Activated CD4-positive, alpha-beta T cell treated with anti-CD3 and anti-CD28 coated beads for 36 hours (primary cell): ENCODE measurements around the gene NOC2L. TPM values are rescaled to one million over a fixed set of nuclear protein-coding genes. Genes with fewer than 3 reads are reported as not detected.

ENCODE experiments used
- ATAC-seq: fragments of 200-7000 bp; cut with Tn5 transposase; one replicate; pipeline ENCODE4 v1.10.0; 2021; ENCODE audit warnings: mild to moderate bottlenecking, moderate library complexity
- CTCF ChIA-PET: fragments of 350-600 bp; sonication (Branson Sonifier 250); formaldehyde crosslinking; loops from one replicate; lab custom pipeline; 2021; ENCODE audit warnings: antibody characterized with exemption; lab: Charles Lee
- POLR2A ChIA-PET: fragments of 350-600 bp; sonication (Branson Sonifier 250); formaldehyde crosslinking; loops from one replicate; lab custom pipeline; 2021; ENCODE audit warnings: antibody characterized with exemption, inconsistent platforms; lab: Charles Lee
- DNase-seq: peaks from one replicate; pipeline ENCODE4 v3.0.0-alpha.2; 2020
- H3K27ac Mint-ChIP-seq: one replicate; pipeline ENCODE4 v1.8.0; 2021; ENCODE audit warnings: mixed read lengths
- H3K27me3 Mint-ChIP-seq: one replicate; pipeline ENCODE4 v1.8.0; 2021; ENCODE audit warnings: mixed read lengths
- H3K36me3 Mint-ChIP-seq: one replicate; pipeline ENCODE4 v1.8.0; 2021; ENCODE audit warnings: low read depth, mixed read lengths
- H3K4me1 Mint-ChIP-seq: one replicate; pipeline ENCODE4 v1.8.0; 2021; ENCODE audit warnings: mixed read lengths
- H3K4me3 Mint-ChIP-seq: one replicate; pipeline ENCODE4 v1.8.0; 2021; ENCODE audit warnings: mild to moderate bottlenecking, moderate library complexity, mixed read lengths
- H3K9me3 Mint-ChIP-seq: one replicate; pipeline ENCODE4 v1.8.0; 2021; ENCODE audit warnings: low read depth, mixed read lengths
- intact Hi-C, 2 experiments: fragments of 100-400 bp; cut with DNase I in 1 of 2; cut with micrococcal nuclease in 1 of 2; formaldehyde crosslinking; loops; one replicate each; pipeline versions ENCODE4 v1.14.2 to v1.15.1; 2022 to 2024; cut with DNase I, micrococcal nuclease
- total RNA-seq, 2 experiments: library from RNA; stranded (reverse); gene quantifications; one replicate each; pipeline ENCODE4 v1.2.3, GENCODE V29; 2021

Gene NOC2L
- total RNA-seq, 2 experiments from 2014 or later: 112 to 134 TPM

DNA sequence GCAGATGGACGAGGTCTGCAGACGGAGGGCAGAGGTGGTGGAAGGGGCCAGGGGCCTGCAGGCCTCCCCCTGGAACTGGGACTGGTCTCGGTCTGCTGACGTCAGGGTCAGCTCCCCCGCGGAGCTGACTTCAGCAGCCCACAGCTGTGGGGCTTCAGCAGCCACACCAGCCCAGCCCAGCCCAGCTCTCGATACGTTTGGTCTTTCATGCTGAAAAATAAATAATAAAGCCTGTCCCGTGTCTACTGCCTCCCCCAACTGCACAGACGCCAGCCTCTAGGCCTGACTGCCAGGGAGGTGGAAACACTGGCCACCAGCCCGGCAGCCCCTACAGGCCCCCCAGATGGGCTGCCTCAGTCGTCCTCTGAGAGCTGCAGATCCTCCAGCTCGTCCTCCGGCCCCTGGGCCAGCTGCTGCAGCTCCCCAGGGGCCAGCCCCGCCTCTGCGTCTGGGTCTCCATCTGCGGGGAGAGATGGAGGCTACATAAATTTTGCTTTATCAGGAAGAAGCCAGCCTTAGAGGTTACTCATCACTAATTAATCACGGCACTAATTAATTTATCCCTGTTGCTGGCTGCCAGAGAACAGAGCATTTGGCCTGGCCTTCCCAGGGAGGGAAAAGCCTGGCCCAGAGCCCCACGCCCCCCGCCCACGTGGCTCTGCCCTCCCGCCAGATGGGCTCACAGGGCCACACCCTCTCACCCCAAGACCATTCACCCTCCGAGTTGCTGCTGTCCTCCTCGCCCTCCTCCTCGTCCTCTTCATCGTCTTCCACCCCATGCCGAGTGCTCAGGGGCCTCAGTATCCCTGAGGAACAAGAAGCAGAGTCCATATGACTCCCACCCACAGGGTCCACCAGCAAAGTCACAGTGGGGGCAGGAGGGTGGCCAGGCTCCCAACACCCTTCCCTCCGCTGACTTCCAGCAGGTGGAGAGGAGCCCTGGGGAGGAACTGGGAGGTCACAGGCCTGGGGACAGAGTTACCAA lies 14.4 kb downstream of the NOC2L start:
- Mint-ChIP-seq H3K4me3 (no peak overlapping the region), H3K36me3 (peaks cover 23% of the 10 kb centered on the region), H3K27me3 (peaks cover 7% of the 10 kb centered on the region), H3K4me1 (peaks cover 5% of the 10 kb centered on the region), H3K9me3 (no peaks in the 10 kb centered on the region), H3K27ac (no peak overlapping the region)
- intact Hi-C loops: no loop called here
- CTCF ChIA-PET: no interaction called here
- ATAC-seq: no peak
- POLR2A ChIA-PET: interaction anchor here (0.6 kb wide), 1 partner anchor 165 kb away, joined by 3 read pairs; no protein-coding TSS in a partner anchor
- DNase-seq: no peak

DNA sequence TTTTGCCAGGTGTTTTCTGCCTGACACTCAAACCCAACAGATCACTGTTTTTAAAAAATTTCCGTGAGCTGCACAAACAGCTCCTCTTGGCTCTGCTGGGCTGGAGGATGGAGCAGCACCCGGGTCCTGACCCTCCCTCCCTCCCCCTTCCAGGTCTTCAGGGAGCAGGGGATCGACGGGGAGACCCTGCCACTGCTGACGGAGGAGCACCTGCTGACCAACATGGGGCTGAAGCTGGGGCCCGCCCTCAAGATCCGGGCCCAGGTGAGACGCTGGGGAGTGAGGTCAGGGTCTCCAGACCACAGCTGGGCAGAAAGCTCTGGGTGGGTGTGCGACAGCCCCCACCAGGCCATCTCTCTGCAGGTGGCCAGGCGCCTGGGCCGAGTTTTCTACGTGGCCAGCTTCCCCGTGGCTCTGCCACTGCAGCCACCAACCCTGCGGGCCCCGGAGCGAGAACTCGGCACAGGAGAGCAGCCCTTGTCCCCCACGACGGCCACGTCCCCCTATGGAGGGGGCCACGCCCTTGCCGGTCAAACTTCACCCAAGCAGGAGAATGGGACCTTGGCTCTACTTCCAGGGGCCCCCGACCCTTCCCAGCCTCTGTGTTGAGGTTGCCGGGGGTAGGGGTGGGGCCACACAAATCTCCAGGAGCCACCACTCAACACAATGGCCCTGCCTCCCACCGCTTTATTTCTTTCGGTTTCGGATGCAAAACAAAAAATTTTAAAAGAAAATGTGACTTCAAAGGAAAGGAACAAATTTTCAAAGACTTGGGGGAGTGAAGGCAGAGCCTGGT lies 15.3 kb downstream of the NOC2L start:
- ChIA-PET POLR2A (interaction anchor here (0.6 kb wide), 1 partner anchor 114 kb away, joined by 3 read pairs; no protein-coding TSS in a partner anchor), CTCF (interaction anchor here (1.1 kb wide), 1 partner anchor 32 kb away, joined by 3 read pairs; no protein-coding TSS in a partner anchor)
- ATAC-seq: no peak
- intact Hi-C loops: no loop called here
- no peak for DNase-seq
- H3K4me3 Mint-ChIP-seq: no peak overlapping the region
- H3K27ac Mint-ChIP-seq: no peak overlapping the region
- H3K4me1 Mint-ChIP-seq: peaks cover 5% of the 10 kb centered on the region
- H3K27me3 Mint-ChIP-seq: peaks cover 10% of the 10 kb centered on the region
- H3K9me3 Mint-ChIP-seq: no peaks in the 10 kb centered on the region
- peaks cover 18% of the 10 kb centered on the region for H3K36me3 Mint-ChIP-seq

DNA sequence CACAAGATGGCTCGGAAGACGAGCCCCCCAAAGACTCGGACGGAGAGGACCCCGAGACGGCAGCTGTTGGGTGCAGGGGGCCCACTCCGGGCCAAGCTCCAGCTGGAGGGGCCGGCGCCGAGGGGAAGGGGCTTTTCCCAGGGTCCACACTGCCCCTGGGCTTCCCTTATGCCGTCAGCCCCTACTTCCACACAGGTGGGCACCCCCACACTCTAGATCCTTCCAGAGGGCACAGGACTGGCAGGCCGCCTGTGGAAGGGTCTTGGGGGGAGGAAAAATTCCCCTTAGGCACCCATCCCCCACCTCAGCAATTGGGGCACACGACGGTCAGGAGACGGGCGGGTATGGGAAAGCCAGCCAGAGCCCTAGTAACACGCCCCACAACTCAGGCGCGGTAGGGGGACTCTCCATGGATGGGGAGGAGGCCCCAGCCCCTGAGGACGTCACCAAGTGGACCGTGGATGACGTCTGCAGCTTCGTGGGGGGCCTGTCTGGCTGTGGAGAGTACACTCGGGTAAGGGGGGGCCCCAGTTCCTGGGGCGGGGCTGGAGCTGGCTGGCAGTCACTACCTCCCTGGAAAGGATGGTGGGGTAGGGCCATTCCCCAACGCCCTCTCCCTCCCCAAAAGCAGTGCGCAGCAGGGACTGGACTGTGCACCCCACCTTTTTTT lies 16.1 kb downstream of the NOC2L start:
- no peak for ATAC-seq
- intact Hi-C loops: no loop called here
- Mint-ChIP-seq H3K9me3 (no peaks in the 10 kb centered on the region), H3K36me3 (peaks cover 17% of the 10 kb centered on the region), H3K27ac (no peak overlapping the region), H3K4me1 (peaks cover 5% of the 10 kb centered on the region), H3K4me3 (no peak overlapping the region), H3K27me3 (peaks cover 11% of the 10 kb centered on the region)
- DNase-seq: no peak
- ChIA-PET CTCF (interaction anchor here (1.1 kb wide), 1 partner anchor 33 kb away, joined by 3 read pairs; no protein-coding TSS in a partner anchor), POLR2A (no interaction called here)

GRCh38 chr1:942411-942821 lies 16.6 kb downstream of the NOC2L start:
- no peak overlapping the region for H3K4me3 Mint-ChIP-seq
- CTCF ChIA-PET: interaction anchor here (0.6 kb wide), 1 partner anchor 182 kb away, joined by 3 read pairs; no protein-coding TSS in a partner anchor

DNA sequence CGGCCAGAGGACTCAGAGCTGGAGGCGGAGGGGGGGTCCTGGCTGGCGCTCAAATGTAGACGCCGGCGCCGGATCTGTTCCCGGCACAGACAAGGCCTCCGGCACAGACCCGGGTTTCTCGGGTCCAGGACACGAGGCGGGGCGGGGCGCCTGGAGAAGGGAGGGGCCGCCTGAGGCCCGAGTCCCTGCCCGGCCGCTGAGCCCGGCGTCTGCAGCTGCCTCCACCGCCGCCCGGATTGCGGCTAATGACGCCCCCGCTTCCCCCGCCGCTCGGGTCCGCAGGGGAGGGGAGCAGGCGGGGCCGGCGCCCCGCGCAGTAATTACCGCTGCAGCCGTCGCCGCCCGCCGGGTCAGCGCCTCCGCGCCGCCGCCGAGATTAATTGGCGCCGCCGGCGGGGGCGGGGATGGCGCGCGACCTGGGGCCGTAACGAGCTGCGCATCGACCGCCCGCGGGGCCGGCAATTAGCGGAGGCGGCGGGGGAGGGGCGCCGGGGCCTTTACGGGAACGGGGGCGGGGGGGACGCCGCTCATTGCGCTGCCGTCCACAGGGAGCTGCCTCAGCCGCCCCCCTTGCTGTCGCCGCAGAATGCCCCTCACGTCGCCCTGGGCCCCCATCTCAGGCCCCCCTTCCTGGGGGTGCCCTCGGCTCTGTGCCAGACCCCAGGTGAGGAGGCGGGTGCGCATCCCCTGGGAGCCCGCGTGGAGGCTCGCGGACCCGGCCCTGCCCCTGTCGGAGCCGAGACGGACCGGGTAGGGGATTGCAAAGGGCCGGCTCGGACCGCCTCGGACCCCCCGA lies 17.3 kb downstream of the NOC2L start:
- CTCF ChIA-PET: interaction anchor here (0.6 kb wide), 1 partner anchor 183 kb away, joined by 3 read pairs; no protein-coding TSS in a partner anchor
- Mint-ChIP-seq H3K9me3 (no peaks in the 10 kb centered on the region), H3K4me3 (no peak overlapping the region), H3K4me1 (peaks cover 5% of the 10 kb centered on the region), H3K27me3 (peaks cover 14% of the 10 kb centered on the region), H3K36me3 (peaks cover 11% of the 10 kb centered on the region), H3K27ac (no peak overlapping the region)
- peak; percentile 37 for ATAC-seq
- intact Hi-C loops: loop anchor here (2.0 kb wide), 2 partner anchors 21 to 37 kb away; no protein-coding TSS in a partner anchor
- peak; percentile 56 for DNase-seq
- POLR2A ChIA-PET: interaction anchor here (0.6 kb wide), 1 partner anchor 34 kb away, joined by 4 read pairs; no protein-coding TSS in a partner anchor

More at GRCh38 chr1:942411-942821, 16.6 kb downstream of the NOC2L start:
- no peak for DNase-seq
- peaks cover 5% of the 10 kb centered on the region for H3K4me1 Mint-ChIP-seq
- POLR2A ChIA-PET: no interaction called here
- intact Hi-C loops: no loop called here
- ATAC-seq: no peak
- H3K27me3 Mint-ChIP-seq: peaks cover 14% of the 10 kb centered on the region
- no peaks in the 10 kb centered on the region for H3K9me3 Mint-ChIP-seq
- H3K36me3 Mint-ChIP-seq: peaks cover 16% of the 10 kb centered on the region
- no peak overlapping the region for H3K27ac Mint-ChIP-seq

GRCh38 chr1:941015-941587 lies 18.0 kb downstream of the NOC2L start:
- CTCF ChIA-PET: interaction anchor here (0.7 kb wide), 1 partner anchor 35 kb away, joined by 3 read pairs; no protein-coding TSS in a partner anchor
- no peaks in the 10 kb centered on the region for H3K9me3 Mint-ChIP-seq
- H3K36me3 Mint-ChIP-seq: peaks cover 11% of the 10 kb centered on the region
- POLR2A ChIA-PET: interaction anchor here (1.0 kb wide), 1 partner anchor 18 kb away, joined by 4 read pairs; the partner anchor contains the start of gene NOC2L
- H3K4me1 Mint-ChIP-seq: peaks cover 5% of the 10 kb centered on the region
- H3K4me3 Mint-ChIP-seq: peak overlapping the region; percentile 39
- peaks cover 14% of the 10 kb centered on the region for H3K27me3 Mint-ChIP-seq
- H3K27ac Mint-ChIP-seq: no peak overlapping the region
- ATAC-seq (no peak), DNase-seq (no peak)
- intact Hi-C loops: loop anchor here (2.0 kb wide), 2 partner anchors 20 to 36 kb away; no protein-coding TSS in a partner anchor

- peaks cover 5% of the 10 kb centered on the region for H3K36me3 Mint-ChIP-seq
- peak overlapping the region; percentile 10 for H3K4me3 Mint-ChIP-seq
- H3K27me3 Mint-ChIP-seq: peaks cover 17% of the 10 kb centered on the region
- CTCF ChIA-PET: interaction anchor here (0.7 to 1.1 kb wide), 2 partner anchors 34 to 77 kb away, joined by 3 to 5 read pairs; no protein-coding TSS in a partner anchor
- no peaks in the 10 kb centered on the region for H3K9me3 Mint-ChIP-seq
- intact Hi-C loops: loop anchor here (2.0 kb wide), 2 partner anchors 20 to 36 kb away; no protein-coding TSS in a partner anchor
- DNase-seq: peak; percentile 44
- no peak overlapping the region for H3K27ac Mint-ChIP-seq
- POLR2A ChIA-PET: interaction anchor here (1.0 kb wide), 1 partner anchor 19 kb away, joined by 4 read pairs; the partner anchor contains the start of gene NOC2L
- H3K4me1 Mint-ChIP-seq: peaks cover 8% of the 10 kb centered on the region
- peak; percentile 6 for ATAC-seq
Observed at GRCh38 chr1:940107-941014, 18.7 kb downstream of the NOC2L start.

DNA sequence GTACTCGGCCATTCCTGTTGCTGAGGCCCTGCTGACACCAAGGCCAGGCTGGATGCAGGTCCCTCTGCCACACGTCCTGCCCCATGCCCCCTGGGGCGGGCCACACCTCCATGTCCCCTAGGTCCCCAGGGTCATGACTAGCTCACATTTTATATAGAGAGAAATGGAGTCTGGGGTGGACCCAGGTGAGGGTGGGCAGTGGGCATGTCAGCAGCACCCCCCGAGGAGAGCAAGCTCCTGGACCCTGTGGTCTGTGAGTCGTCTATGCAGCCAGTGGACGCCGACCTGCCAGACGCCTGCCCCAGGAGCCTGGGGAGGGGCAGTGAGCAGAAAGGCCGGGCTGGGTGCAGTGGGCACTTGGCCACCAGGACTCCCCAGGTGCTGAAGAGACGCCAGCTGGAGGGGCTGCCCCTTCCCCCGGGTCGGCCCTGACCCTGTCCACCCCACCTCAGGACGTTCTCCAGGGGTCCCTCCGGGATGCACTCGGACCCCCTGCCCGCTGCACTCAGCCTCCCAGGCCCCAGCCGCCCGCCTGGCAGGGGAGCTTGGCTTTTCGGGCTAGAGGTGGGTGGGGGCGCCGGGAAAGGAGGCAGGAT lies 19.4 kb downstream of the NOC2L start:
- H3K27ac Mint-ChIP-seq: no peak overlapping the region
- ChIA-PET POLR2A (no interaction called here), CTCF (interaction anchor here (1.1 kb wide), 1 partner anchor 78 kb away, joined by 5 read pairs; no protein-coding TSS in a partner anchor)
- DNase-seq: no peak
- intact Hi-C loops: loop anchor here (2.0 to 5.0 kb wide), 3 partner anchors 19 to 37 kb away; no protein-coding TSS in a partner anchor
- H3K4me1 Mint-ChIP-seq: peaks cover 14% of the 10 kb centered on the region
- peaks cover 1% of the 10 kb centered on the region for H3K36me3 Mint-ChIP-seq
- peaks cover 22% of the 10 kb centered on the region for H3K27me3 Mint-ChIP-seq
- no peaks in the 10 kb centered on the region for H3K9me3 Mint-ChIP-seq
- H3K4me3 Mint-ChIP-seq: no peak overlapping the region
- ATAC-seq: no peak
